Subcutaneous adipose tissue (tissue), 4 donors: ENCODE data around the gene MYPN. TPM values are rescaled to one million over a fixed set of nuclear protein-coding genes. Genes with fewer than 3 reads are reported as not detected.

Experiments
- total RNA-seq, 4 donors: library from RNA; depleted of rRNA; stranded (reverse); fragments of >200 nt; gene quantifications; one replicate each; pipeline ENCODE4 v1.1.0, GENCODE V29; 2016
- TF ChIP-seq, protein P1 (sequence below): fragments of 450-650 bp; IDR thresholded peaks from one replicate; pipeline ENCODE4 v1.5.1; 2016; ENCODE audit warnings: low read depth, mild to moderate bottlenecking, control low read depth, antibody characterized with exemption, moderate library complexity

The MYPN gene
- total RNA-seq, 4 donors from 2014 or later, result not detected

DNA sequence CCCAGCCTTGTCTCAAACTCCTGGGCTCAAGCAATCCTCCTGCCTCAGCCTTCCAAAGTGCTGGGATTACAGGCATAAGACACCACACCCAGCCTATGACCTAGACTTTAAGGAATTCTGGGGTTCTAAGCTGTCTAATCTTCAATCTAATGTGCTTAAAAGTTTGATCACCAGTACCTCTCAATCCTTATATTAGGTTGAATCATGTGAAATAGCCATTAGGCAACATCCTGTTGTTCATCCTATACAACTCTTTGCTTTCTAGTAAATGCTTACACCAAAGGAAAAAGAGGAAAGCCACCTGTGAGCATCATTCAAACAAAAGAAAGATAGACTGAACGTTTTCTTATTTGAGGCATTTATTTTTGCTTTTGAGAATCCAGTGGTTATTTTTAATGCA lies 66.7 kb downstream of the MYPN start:
- TF ChIP-seq, protein P1, sequence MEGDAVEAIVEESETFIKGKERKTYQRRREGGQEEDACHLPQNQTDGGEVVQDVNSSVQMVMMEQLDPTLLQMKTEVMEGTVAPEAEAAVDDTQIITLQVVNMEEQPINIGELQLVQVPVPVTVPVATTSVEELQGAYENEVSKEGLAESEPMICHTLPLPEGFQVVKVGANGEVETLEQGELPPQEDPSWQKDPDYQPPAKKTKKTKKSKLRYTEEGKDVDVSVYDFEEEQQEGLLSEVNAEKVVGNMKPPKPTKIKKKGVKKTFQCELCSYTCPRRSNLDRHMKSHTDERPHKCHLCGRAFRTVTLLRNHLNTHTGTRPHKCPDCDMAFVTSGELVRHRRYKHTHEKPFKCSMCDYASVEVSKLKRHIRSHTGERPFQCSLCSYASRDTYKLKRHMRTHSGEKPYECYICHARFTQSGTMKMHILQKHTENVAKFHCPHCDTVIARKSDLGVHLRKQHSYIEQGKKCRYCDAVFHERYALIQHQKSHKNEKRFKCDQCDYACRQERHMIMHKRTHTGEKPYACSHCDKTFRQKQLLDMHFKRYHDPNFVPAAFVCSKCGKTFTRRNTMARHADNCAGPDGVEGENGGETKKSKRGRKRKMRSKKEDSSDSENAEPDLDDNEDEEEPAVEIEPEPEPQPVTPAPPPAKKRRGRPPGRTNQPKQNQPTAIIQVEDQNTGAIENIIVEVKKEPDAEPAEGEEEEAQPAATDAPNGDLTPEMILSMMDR, result no peak

DNA sequence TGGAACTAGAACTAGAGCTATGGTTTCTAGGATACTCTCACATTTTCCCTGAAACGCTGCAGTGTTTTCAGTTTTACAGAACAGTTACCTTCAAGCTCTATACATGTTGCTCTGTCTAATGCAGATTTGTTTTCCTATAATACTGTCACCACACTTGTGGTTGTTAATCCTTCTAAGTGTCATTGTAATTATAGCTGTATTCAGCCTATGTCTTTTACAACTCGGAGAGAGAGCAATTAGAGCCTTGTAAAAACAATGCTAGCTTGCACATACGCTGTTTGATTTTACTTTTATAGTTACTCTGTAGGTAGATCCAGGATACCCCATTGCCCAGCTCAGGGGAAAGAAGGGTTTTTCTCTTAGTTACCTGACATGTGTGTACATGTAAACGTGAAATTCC lies 67.5 kb downstream of the MYPN start:
- TF ChIP-seq, protein P1, result no peak

DNA sequence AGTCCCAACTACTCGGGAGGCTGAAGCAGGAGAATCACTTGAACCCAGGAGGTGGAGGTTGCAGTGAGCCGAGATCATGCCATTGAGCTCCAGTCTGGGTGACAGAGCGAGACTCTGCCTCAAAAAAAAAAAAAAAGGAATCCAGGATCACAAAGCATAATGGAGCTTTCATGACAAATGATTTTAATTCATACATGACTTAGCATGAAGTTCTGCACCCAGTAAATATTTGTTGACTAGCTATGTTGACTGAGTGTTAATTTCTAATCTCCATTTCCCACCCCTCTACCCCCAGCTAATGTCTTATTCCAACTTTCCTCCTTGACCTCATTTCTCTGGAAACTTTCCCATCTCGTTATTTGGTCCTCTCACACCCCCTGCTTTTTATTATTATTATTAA lies 69.3 kb downstream of the MYPN start:
- TF ChIP-seq, protein P1, result no peak

DNA sequence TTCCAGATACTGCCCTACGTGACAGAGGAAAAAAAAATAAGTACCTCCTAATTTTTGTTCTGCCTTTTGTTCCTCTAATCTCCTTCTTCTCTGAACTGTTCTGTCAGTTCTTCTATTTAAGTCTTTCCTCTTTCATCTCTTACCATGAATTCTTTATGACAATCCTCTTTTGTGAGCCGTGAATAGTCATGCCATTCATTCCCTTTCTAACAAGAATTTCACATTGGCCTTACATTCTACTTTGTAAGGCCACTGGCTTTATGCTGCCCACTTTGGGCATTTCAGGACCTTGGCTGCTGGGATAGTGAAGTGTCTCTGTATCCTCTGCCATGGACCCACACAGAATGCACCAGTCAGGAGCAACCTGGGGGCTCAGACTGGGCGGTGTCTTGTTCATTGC lies 69.7 kb downstream of the MYPN start:
- TF ChIP-seq, protein P1, result no peak

DNA sequence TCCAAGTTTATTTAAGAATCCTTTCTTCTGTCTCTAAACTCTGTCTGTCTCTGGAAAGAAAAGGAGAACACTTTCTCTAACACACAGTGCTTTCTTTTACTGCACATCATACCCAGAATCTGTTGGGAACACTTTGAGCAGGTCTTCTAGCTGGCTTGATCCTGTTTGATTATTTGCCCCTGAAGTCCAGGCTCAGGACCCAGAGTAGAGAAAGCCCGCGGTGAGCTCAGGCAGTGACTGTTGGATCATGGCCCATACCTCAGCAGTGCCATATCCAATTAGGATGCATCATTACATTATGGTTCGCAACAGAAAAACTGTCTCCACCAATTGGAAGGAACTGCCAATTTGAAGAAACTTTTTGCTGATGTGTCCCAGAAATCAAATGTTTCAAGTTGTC lies 71.2 kb downstream of the MYPN start:
- TF ChIP-seq, protein P1, result no peak

DNA sequence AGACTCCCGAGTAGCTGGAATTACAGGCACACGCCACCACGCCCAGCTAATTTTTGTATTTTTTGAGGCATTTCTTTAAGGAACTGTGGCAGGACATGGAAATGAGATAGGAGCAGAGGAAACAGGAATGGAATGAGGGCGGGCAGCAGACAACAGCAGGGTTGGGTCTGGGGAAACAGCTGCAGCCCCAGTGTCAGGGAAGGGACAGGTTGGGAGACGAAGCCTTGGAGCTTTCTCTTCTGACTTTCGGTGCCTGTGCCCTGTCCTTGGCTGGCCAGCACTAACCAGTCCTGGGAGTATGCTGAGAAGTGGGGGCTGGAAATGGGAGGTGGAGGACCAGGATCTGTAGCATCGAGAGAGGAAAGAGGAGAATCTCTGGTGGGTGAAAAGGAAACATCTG lies 75.3 kb downstream of the MYPN start:
- TF ChIP-seq, protein P1, result no peak

DNA sequence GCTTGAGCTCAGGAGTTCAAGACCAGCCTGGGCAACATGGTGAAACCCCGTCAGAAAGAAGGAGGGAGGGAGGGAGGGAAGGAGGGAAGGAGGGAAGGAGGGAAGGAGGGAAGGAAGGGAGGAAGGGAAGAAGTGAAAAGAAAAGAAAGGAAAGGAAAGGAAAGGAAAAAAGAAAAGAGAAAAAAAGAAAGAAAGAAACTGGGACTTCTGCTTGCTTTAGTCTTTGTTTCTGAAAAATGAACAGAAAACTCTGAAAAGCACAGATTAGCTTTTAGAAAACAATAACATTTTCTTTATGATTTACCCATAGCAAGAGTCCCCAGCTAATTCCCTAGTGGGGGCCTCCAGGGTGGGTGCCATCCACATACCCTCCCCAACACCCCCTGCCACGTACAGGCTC lies 75.8 kb downstream of the MYPN start:
- TF ChIP-seq, protein P1, result no peak
